Prostate gland (tissue), 2 donors: Measurements from ENCODE around the gene HSDL2.

Source experiments
- POLR2A ChIP-seq: fragments of 450-650 bp; IDR thresholded peaks from one replicate; pipeline ENCODE4 v1.6.1; 2016; ENCODE audit warnings: antibody characterized with exemption, mild to moderate bottlenecking
- TF ChIP-seq, protein P1 (sequence below), 4 experiments: fragments of 200-600 bp in 2 of 4; fragments of 450-650 bp in 2 of 4; sonication (generic) in 2 of 4; IDR thresholded peaks; 1 replicate in 3 of 4; 2 replicates in 1 of 4; pipeline ENCODE4 v1.5.1; 2016 to 2019; ENCODE audit warnings: antibody characterized with exemption in 4 of 4, mild to moderate bottlenecking in 2 of 4, moderate library complexity in 2 of 4

DNA sequence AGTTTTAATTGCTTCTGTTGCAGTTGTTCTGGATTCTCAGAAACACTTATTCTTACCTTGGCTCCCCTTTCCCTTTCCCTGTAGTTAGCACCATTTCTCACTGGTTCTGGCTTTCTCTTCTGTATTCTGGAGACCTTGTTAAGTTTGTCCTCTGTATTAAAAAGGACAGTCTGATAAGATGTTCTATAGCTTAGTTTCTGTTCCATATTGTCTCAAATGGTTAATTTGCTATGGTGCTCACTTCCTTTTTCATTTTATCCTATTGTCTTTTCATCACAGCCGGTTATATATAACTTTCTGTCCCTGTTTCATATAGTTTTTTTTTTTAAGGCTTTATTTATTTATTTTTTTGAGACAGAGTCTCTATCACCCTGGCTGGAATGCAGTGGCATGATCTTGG lies 65.3 kb downstream of the HSDL2 start:
- TF ChIP-seq, protein P1, sequence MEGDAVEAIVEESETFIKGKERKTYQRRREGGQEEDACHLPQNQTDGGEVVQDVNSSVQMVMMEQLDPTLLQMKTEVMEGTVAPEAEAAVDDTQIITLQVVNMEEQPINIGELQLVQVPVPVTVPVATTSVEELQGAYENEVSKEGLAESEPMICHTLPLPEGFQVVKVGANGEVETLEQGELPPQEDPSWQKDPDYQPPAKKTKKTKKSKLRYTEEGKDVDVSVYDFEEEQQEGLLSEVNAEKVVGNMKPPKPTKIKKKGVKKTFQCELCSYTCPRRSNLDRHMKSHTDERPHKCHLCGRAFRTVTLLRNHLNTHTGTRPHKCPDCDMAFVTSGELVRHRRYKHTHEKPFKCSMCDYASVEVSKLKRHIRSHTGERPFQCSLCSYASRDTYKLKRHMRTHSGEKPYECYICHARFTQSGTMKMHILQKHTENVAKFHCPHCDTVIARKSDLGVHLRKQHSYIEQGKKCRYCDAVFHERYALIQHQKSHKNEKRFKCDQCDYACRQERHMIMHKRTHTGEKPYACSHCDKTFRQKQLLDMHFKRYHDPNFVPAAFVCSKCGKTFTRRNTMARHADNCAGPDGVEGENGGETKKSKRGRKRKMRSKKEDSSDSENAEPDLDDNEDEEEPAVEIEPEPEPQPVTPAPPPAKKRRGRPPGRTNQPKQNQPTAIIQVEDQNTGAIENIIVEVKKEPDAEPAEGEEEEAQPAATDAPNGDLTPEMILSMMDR (IDR thresholded peaks at IDR 0.05), result no peak
- no peak for TF ChIP-seq POLR2A
